ENCODE data around the gene HBS1L.

- TF ChIP-seq CTCF (IDR thresholded peaks at IDR 0.05) (no peak), POLR2A (IDR thresholded peaks at IDR 0.05) (no peak)
Measured at GRCh38 chr6:134954272-134955000, 100.2 kb downstream of the HBS1L start.

All from body of pancreas (tissue), 4 donors.